HG02973 (cell line): ENCODE measurements around the gene FLNA.
A peak's percentile ranks its signal among the peaks of the same experiment; 100 is the strongest.

Source experiments
- ATAC-seq: cut with Tn5 transposase; IDR thresholded peaks from one replicate; pipeline ENCODE4 v1.9.1; 2021; ENCODE audit warnings: moderate library complexity; ENCODE audit not compliant: unreplicated experiment

FLNA gene

GRCh38 chrX:154341399-154342298 lies 32.8 kb downstream of the FLNA start:
- ATAC-seq: peak; percentile 67

DNA sequence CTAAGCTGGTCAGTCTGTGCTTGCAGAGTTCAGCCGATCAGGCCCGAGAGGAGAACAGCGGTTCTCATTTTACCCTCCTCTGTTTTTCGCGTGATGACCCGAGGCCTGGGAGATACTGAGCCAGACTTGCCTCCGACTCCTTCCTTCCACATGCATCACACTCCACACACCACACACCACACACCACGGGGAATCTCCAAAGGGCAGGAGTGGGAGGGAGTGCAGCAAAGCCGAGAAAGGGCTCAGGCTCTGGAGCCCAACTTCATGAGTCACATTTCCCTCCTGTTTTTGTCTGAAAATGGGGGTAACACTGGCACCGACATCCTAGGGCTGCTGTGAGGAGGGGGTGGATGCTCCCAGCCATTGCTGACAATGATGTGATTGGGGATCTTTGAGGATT lies 39.9 kb downstream of the FLNA start:
- no peak for ATAC-seq

- no peak for ATAC-seq
Observed at GRCh38 chrX:154333837-154334271, 40.6 kb downstream of the FLNA start.

DNA sequence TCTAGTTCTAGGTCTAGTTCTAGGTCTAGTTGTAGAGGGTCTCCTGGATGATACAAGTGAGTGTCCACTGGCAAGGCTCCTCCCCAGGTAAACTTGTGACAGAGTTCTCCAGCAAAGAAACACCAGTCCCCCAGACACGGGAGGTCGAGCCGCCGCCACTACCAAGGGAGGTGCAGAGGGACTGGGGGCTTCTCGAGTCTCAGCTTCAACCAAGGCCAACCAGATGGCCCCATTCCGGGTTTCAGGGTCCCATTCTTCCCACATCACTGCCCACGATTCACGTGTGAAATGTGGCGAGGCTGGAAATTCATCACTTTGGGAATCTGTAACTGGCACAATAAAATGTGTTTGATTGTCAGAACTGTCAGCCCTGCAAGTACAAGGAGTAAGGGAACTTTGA lies 41.3 kb downstream of the FLNA start:
- ATAC-seq: no peak

DNA sequence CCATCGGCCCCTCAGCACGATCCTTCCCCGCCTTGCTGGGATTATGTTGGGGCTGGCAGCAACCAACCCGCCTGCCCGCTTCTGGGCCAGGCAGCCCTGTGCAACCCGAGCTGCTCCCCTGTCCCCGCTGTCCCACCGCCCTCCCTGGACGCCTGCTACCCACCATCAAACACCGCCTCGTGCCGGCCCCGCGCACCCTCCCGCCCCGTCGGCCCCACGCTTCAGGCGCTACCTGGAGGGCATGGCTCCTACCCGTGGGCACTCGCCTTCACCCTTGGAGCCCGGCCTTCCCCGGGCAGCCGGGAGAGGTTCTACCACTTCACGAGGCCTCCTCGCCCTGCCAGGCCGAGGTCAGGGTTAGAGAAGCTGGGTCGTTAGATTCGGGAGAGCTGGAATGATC lies 41.9 kb downstream of the FLNA start:
- no peak for ATAC-seq

DNA sequence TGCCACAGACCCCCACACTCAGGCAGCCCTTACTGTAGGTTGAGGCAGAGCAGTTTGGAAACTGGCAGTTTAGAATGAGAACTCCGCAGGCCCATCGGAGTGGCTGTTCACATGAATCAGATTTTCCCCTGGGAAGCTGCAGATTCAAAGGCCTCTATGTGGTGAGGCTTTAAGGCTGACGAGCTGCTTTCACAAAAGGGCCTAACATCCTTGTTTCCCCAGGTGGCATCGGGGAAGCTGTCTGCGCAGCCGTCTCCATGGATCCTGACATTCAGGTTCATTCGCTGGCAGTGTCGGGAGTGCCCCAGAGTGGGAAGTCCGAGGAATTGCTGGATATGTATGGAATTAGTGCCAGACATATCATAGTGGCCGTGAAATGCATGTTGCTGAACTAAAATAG lies 45.1 kb downstream of the FLNA start:
- ATAC-seq: no peak

- ATAC-seq: no peak
Observed at GRCh38 chrX:154328646-154329045, 45.8 kb downstream of the FLNA start.

GRCh38 chrX:154327038-154327820 lies 47.2 kb downstream of the FLNA start:
- ATAC-seq: no peak

DNA sequence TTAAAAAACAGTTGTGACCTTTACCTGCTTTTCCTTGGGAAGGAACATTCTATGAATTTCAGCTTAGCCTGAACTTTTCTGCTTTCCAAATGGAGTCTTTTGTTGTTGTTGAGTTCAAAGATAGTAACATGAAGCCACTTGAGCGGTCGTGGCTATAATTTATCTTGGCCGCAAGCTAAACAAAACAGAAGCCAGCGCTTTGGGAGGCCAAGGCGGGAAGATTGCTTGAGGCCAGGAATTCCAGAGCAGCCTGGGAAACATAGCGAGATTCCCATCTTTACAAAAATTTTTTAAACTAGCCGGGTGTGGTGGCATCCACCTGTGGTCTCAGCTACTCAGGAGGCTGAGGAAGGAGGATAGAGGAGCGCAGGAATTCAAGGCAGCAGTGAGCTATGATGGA lies 48.9 kb downstream of the FLNA start:
- ATAC-seq: no peak

DNA sequence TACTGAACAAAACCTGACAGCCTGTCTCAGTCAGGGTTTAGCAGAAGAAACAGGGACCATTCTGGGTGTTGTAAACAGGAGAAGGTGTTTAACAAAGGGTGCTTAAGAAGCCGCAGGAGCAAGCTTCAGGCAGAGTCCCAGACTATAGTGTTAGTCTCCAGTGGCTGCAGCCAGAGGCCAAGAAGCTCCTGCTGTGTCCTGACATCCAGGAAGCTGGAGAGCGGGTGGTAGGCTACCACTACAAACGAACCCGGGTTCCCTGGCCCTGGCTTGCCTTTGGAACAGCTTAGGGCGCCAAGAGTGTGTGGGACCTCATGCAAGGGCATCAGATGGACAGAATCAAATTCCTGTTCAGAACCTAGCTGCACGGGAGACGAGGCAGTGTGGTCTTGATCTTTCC lies 50.9 kb downstream of the FLNA start:
- ATAC-seq: no peak

DNA sequence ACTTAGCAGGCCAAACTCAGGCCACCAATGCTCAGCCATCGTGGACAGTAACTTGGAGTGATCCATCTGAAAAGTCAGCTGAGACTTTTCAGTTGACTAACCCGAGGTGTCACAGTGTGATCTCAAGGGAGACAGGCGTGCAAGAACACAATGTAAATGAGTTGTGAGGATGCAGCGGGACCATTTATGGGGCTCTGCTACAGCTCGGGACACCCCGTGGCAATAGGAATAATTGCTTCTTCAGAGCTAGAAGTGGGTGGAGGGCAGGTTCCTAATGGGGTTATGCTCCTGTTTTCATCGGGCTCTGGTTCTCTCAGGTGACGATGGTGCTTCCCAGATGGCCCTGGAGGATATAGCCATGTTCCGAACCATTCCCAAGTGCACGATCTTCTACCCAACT lies 51.5 kb downstream of the FLNA start:
- no peak for ATAC-seq

DNA sequence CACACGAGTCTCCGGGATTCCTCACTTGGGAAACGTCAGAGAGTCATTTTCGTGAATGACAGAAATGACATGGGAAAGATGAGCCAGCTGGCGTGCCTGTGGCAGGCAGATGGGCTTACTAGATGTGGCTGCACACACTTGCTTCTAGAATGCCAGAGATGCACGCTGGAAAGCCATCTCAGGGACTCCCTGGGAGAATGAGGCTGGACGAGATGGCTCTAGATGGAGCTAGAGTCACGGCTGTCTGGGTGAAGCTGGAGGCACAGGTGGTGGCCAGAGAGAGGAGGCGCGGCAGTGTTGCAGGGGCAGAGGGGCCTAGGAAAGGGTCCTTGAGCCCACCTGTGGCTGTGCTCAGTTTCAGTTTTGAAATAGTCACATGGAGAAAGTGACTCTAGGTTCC lies 52.8 kb downstream of the FLNA start:
- no peak for ATAC-seq

- no peak for ATAC-seq
Observed at GRCh38 chrX:154321152-154321551, 53.3 kb downstream of the FLNA start.

GRCh38 chrX:154320406-154320805 lies 54.0 kb downstream of the FLNA start:
- ATAC-seq: no peak

DNA sequence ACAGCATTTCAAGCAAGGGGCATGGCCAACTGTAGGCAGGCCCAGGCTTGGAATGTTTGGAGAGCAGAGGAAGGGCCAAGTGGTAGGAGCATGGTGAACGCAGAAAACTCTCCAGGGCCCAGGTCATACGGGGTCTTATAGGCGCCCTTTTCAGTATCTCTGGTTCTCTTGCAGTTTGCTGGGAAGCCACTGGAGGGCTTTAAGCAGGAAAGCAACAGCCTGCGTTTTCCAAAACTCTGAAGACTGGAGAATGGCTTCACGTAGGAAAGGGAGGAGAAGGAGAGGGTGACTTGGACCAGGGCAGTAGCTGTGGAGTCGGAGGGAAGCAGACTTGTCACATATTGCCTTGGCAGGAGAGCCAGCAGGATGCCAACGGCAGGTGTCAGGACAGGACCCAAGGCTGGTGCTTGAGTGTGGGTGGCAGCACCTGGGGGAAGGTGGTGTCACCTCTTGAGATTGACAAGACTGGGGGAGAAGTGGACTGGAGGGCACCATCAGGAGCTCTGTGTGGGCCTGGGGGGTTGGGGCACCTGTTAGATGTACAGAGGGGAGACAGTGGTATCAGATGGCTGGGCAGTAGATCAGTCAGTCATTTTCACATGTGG lies 56.9 kb downstream of the FLNA start:
- no peak for ATAC-seq

GRCh38 chrX:154315416-154315815 lies 59.0 kb downstream of the FLNA start:
- ATAC-seq: no peak

GRCh38 chrX:154313147-154313546 lies 61.3 kb downstream of the FLNA start:
- no peak for ATAC-seq

DNA sequence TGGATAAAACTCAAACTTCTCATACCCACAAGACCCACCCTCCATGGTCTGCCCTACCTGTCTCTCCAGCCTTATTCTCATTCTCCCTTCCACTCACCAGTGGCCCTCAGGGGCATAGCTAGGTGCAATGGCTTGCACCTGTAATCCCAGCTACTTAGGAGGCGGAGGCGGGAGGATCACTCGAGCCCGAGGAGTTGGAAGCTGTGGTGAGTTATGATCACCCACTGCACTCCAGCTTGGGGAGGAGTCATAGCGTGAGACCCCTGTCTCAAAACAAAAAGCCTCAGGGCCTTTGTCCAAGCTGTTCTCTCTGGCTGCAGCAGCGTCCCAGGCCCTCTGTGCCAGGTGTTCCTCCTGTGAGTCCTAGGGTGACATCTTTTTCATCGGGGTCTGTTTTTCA lies 62.3 kb downstream of the FLNA start:
- ATAC-seq: no peak

DNA sequence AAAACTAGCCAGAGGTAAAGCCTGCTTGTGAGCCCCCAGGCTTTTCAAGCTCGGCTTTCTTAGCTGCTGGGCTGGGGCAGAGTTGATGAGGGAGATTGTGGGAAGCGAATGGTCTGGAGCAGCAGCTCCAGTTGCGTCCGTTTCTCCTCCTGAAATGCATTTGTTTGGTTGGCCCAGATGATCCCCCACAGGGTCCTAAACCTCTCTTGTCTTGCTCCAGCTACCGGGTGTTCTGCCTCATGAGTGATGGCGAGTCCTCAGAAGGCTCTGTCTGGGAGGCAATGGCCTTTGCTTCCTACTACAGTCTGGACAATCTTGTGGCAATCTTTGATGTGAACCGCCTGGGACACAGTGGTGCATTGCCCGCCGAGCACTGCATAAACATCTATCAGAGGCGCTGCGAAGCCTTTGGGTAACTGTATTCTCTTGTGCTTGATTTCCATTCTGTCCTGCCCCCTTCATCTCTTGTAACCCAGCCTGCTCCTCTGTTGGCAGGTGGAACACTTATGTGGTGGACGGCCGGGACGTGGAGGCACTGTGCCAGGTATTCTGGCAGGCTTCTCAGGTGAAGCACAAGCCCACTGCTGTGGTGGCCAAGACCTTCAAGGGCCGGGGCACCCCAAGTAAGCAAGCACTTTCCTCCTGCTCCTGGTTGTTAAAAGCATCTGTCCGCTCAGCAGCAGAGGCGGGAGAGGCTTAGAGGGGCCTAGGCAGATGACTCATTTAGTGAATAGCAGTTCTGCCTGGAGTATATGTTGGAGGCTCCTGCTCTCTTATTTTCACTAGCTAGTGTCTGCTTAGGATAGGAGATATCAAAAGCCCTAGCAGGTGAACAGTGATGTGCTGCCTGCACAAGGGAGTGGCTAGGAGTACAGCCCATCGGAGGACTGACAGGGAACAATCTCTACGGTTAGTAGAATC lies 63.6 kb downstream of the FLNA start:
- no peak for ATAC-seq

DNA sequence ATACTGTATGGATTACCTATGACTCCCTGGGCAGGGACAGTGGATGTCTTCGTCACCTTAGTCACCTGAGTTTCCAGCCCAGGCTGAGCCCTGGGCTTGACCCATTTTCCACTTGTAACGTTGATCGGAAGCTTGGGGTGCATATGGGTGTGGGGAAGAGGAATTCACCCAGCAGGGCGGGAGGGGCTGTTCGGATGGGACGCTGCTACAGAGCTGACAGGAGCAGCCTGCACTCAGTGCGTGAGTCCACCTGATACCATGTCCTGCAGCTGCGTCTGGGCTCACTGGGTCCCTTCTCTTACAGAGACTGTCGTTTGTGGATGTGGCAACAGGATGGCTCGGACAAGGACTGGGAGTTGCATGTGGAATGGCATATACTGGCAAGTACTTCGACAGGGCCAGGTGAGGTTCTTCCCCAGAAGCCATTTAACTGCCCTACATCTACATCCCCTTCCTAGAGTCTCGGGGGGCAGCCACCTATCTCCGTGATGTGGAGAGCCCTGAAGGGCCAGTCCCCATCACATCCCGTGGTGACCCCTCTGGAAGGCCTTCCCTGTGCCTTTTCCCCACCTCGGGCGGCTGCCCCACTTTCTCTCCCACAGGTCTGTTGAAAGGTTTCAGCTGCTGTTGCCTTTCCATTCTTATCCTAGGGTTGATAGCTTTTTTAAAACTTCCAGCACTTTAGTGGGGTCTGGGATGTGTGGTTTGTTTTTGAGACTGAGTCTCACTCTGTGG lies 65.2 kb downstream of the FLNA start:
- ATAC-seq: no peak
